Activated B cell treated with CpG ODN at 0.5 μM for 24 hours (primary cell): ENCODE data around the gene LRBA. TPM values are rescaled to one million over a fixed set of nuclear protein-coding genes. Genes with fewer than 3 reads are reported as not detected.

Experiments used
- ATAC-seq: fragments of 200-7000 bp; cut with Tn5 transposase; one replicate; pipeline ENCODE4 v1.10.0; 2021; ENCODE audit warnings: low read depth, mild to moderate bottlenecking, moderate library complexity
- CTCF ChIA-PET: fragments of 350-600 bp; sonication (Branson Sonifier 250); formaldehyde crosslinking; loops from one replicate; lab custom pipeline; 2021; ENCODE audit warnings: antibody characterized with exemption; lab: Charles Lee
- POLR2A ChIA-PET: fragments of 350-600 bp; sonication (Branson Sonifier 250); formaldehyde crosslinking; loops from one replicate; lab custom pipeline; 2021; ENCODE audit warnings: antibody characterized with exemption; lab: Charles Lee
- DNase-seq: peaks from one replicate; pipeline ENCODE4 v3.0.0; 2022
- H3K27ac Mint-ChIP-seq: one replicate; pipeline ENCODE4 v1.8.0; 2020; ENCODE audit warnings: mixed read lengths
- H3K27me3 Mint-ChIP-seq: one replicate; pipeline ENCODE4 v1.8.0; 2021; ENCODE audit warnings: mixed read lengths
- H3K36me3 Mint-ChIP-seq: one replicate; pipeline ENCODE4 v1.8.0; 2021; ENCODE audit warnings: low read depth, mixed read lengths
- H3K4me1 Mint-ChIP-seq: one replicate; pipeline ENCODE4 v1.8.0; 2021; ENCODE audit warnings: mixed read lengths
- H3K4me3 Mint-ChIP-seq: one replicate; pipeline ENCODE4 v1.8.0; 2020; ENCODE audit warnings: mild to moderate bottlenecking, mixed read lengths
- H3K9me3 Mint-ChIP-seq: one replicate; pipeline ENCODE4 v1.8.0; 2020; ENCODE audit warnings: mixed read lengths
- intact Hi-C: fragments of 100-400 bp; cut with micrococcal nuclease; formaldehyde crosslinking; loops from one replicate; pipeline ENCODE4 v1.15.1; 2024
- total RNA-seq: library from RNA; stranded (reverse); gene quantifications from 2 replicates; pipeline ENCODE4 v1.2.3, GENCODE V29; 2022
- TF ChIP-seq, protein P1 (sequence below): fragments of 200-600 bp; IDR thresholded peaks from one replicate; pipeline ENCODE4 v1.8.0; 2022; ENCODE audit warnings: antibody characterized with exemption, mild to moderate bottlenecking

LRBA gene
- total RNA-seq, 1 donor from 2014 or later, result 66.5 TPM

DNA sequence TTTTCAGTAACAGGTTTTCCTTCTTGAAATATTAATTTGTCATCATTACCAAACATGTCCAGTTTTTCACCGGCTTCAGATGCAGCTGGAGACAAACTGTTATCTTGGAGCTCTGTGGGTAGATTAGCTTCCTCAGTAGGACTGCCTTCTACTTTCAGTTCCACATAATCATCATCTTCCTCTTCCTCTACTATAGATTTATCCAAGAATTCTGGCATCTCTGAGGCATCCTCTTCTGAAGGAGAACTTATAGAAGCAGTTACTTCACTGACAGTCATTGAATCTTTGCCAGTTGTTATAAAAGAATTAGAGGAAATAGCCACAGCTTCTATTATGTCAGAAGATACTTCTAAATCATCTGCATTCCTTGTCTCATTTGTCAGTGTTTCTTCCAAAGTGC, 162.9 kb downstream of the LRBA start:
- H3K27ac Mint-ChIP-seq, result no peak overlapping the region
- H3K36me3 Mint-ChIP-seq, result peaks cover 48% of the 10 kb centered on the region
- H3K9me3 Mint-ChIP-seq, result no peaks in the 10 kb centered on the region
- POLR2A ChIA-PET, result no interaction called here
- no peaks in the 10 kb centered on the region for H3K27me3 Mint-ChIP-seq
- H3K4me3 Mint-ChIP-seq, result no peak overlapping the region
- H3K4me1 Mint-ChIP-seq, result peaks cover 4% of the 10 kb centered on the region
- intact Hi-C loops, result no loop called here
- TF ChIP-seq, protein P1, sequence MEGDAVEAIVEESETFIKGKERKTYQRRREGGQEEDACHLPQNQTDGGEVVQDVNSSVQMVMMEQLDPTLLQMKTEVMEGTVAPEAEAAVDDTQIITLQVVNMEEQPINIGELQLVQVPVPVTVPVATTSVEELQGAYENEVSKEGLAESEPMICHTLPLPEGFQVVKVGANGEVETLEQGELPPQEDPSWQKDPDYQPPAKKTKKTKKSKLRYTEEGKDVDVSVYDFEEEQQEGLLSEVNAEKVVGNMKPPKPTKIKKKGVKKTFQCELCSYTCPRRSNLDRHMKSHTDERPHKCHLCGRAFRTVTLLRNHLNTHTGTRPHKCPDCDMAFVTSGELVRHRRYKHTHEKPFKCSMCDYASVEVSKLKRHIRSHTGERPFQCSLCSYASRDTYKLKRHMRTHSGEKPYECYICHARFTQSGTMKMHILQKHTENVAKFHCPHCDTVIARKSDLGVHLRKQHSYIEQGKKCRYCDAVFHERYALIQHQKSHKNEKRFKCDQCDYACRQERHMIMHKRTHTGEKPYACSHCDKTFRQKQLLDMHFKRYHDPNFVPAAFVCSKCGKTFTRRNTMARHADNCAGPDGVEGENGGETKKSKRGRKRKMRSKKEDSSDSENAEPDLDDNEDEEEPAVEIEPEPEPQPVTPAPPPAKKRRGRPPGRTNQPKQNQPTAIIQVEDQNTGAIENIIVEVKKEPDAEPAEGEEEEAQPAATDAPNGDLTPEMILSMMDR, result no peak
- ATAC-seq, result no peak
- CTCF ChIA-PET, result no interaction called here
- no peak for DNase-seq

DNA sequence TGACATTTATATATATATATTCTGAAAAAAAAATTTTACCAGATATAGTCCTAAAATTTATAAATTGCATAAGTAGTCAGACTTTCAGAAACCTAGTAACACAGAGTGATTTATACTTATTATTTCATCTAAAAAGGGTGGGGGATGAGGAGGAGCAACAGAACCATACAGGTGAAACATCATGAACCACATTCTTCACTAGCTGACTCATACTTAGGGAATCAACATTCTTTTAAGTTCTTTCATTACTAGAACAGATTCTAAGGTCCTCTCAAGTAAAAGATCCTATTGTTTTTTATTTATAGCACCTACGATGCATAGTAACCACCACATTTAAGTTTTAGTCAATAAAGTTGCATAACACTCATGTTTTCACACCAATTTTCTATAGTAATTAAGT, 166.1 kb downstream of the LRBA start:
- Mint-ChIP-seq H3K9me3 (no peaks in the 10 kb centered on the region), H3K36me3 (peaks cover 67% of the 10 kb centered on the region), H3K4me3 (no peak overlapping the region), H3K27me3 (no peaks in the 10 kb centered on the region), H3K27ac (no peak overlapping the region), H3K4me1 (peaks cover 4% of the 10 kb centered on the region)
- DNase-seq, result no peak
- intact Hi-C loops, result no loop called here
- CTCF ChIA-PET, result interaction anchor here (0.7 kb wide), 1 partner anchor 551 kb away, joined by 3 read pairs; no protein-coding TSS in a partner anchor
- no peak for ATAC-seq
- POLR2A ChIA-PET, result no interaction called here
- TF ChIP-seq, protein P1, result no peak

DNA sequence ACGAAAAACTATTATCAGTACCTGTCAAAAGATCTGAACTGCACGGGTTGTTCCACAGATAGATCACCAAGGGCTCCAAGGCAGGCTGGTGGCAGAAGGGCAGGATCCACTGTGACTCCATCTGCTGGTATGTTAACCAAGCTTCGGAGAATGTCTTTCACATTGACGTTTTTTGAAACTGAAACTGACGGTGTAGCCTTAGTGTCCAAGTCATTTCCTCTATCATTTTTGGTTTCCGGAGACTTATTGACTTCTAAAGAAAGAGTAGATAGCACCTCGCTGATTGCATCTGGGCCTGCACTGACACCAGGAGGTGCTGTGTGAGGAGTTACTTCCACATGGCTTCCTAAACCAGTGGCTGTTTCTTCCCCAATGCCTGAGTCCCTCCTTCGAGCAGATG, 186.9 kb downstream of the LRBA start:
- intact Hi-C loops, result loop anchor here (2.0 kb wide), 1 partner anchor 39 kb away; no protein-coding TSS in a partner anchor
- CTCF ChIA-PET, result interaction anchor here (1.3 kb wide), 1 partner anchor 11 kb away, joined by 4 read pairs; no protein-coding TSS in a partner anchor
- Mint-ChIP-seq H3K27ac (peak overlapping the region; percentile 88), H3K36me3 (peaks cover 42% of the 10 kb centered on the region), H3K4me3 (peak overlapping the region; percentile 75), H3K4me1 (peaks cover 32% of the 10 kb centered on the region), H3K27me3 (no peaks in the 10 kb centered on the region), H3K9me3 (no peaks in the 10 kb centered on the region)
- TF ChIP-seq, protein P1, result no peak
- DNase-seq, result no peak
- peak; percentile 85 for ATAC-seq
- POLR2A ChIA-PET, result interaction anchor here (0.7 kb wide), 1 partner anchor 237 kb away, joined by 3 read pairs; no protein-coding TSS in a partner anchor

DNA sequence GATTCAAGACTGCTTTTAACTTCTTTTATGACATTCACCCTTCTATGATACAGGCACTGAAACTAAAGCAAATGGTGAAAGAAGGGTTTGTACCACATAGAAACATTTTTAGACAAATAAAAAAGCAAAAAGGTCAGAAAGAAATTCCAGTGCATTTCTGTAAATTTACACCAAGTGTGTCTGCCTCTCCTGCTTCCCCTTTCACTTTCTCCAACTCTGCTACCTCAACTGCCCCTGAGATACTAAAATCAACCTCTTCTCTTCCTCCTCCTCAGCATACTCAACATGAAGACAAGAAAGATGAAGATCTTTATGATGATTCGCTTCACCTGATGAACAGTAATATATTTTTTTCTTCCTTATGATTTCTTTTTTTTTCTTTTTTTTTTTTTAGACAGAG, 187.9 kb downstream of the LRBA start:
- Mint-ChIP-seq H3K4me3 (peak overlapping the region; percentile 35), H3K9me3 (no peaks in the 10 kb centered on the region), H3K27ac (peak overlapping the region; percentile 88), H3K4me1 (peaks cover 32% of the 10 kb centered on the region), H3K27me3 (no peaks in the 10 kb centered on the region), H3K36me3 (peaks cover 42% of the 10 kb centered on the region)
- POLR2A ChIA-PET, result interaction anchor here (0.7 kb wide), 1 partner anchor 236 kb away, joined by 3 read pairs; no protein-coding TSS in a partner anchor
- CTCF ChIA-PET, result no interaction called here
- no peak for DNase-seq
- ATAC-seq, result no peak
- TF ChIP-seq, protein P1, result no peak
- intact Hi-C loops, result no loop called here

DNA sequence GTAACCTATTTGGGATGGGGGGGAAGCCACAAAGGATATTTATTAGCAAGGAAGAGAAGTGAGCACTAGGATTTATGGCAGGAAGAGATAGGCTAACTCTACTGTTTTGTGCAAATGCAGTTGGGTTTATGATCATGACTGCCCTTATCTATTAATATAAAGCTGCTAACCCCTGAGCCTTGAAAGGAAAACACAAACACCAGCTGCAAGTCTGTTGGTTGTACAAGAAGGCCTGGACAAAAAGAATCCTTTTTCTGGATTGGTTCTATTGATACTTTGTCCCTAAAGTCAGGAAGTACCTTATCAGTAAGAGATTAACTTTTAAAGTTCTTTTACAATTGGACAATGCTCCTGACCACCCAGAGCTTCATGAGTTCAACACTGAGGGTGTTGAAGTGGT, 188.8 kb downstream of the LRBA start:
- no peak for ATAC-seq
- intact Hi-C loops, result no loop called here
- peak overlapping the region; percentile 88 for H3K27ac Mint-ChIP-seq
- no peaks in the 10 kb centered on the region for H3K9me3 Mint-ChIP-seq
- H3K4me3 Mint-ChIP-seq, result no peak overlapping the region
- CTCF ChIA-PET, result no interaction called here
- TF ChIP-seq, protein P1, result no peak
- no peaks in the 10 kb centered on the region for H3K27me3 Mint-ChIP-seq
- POLR2A ChIA-PET, result no interaction called here
- peaks cover 32% of the 10 kb centered on the region for H3K4me1 Mint-ChIP-seq
- no peak for DNase-seq
- peaks cover 47% of the 10 kb centered on the region for H3K36me3 Mint-ChIP-seq
